ENCODE measurements around the gene MAPK4. TPM values are rescaled to one million over a fixed set of nuclear protein-coding genes. Genes with fewer than 3 reads are reported as not detected.

MAPK4 gene
- total and polyA plus RNA-seq, 2 donors from 2014 or later = 9.0 to 9.2 TPM

- intact Hi-C loops (cut with DNase I) = no loop called here
- Histone ChIP-seq H3K4me1 (ENCODE audit: control insufficient read depth in 2 of 3, insufficient read depth in 2 of 3, low read depth in 1 of 3, low read length in 3 of 3) (no peaks in the 10 kb centered on the region), H3K36me3 (ENCODE audit: control insufficient read depth in 2 of 3, insufficient read depth in 3 of 3, low read length in 3 of 3) (no peaks in the 10 kb centered on the region), H3K9ac (ENCODE audit: low read length in 3 of 3) (no peak overlapping the region), H3K27ac (ENCODE audit: low read depth in 2 of 2, low read length in 2 of 2) (no peak overlapping the region), H3K9me3 (ENCODE audit: control insufficient read depth in 2 of 3, insufficient read depth in 1 of 3, low read length in 3 of 3) (no peaks in the 10 kb centered on the region), H3K27me3 (ENCODE audit: control insufficient read depth, insufficient read depth, low read length) (no peaks in the 10 kb centered on the region), H3K4me3 (ENCODE audit: low read length in 3 of 3) (no peak overlapping the region)
- TF ChIP-seq, protein P1, sequence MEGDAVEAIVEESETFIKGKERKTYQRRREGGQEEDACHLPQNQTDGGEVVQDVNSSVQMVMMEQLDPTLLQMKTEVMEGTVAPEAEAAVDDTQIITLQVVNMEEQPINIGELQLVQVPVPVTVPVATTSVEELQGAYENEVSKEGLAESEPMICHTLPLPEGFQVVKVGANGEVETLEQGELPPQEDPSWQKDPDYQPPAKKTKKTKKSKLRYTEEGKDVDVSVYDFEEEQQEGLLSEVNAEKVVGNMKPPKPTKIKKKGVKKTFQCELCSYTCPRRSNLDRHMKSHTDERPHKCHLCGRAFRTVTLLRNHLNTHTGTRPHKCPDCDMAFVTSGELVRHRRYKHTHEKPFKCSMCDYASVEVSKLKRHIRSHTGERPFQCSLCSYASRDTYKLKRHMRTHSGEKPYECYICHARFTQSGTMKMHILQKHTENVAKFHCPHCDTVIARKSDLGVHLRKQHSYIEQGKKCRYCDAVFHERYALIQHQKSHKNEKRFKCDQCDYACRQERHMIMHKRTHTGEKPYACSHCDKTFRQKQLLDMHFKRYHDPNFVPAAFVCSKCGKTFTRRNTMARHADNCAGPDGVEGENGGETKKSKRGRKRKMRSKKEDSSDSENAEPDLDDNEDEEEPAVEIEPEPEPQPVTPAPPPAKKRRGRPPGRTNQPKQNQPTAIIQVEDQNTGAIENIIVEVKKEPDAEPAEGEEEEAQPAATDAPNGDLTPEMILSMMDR (IDR thresholded peaks at IDR 0.05; ENCODE audit: borderline replicate concordance, extremely low read depth, insufficient read depth) = no peak
- no peak for DNase-seq
- no peak for FAIRE-seq
Observed at GRCh38 chr18:50620319-50620718, 60.4 kb downstream of the MAPK4 start.

DNA sequence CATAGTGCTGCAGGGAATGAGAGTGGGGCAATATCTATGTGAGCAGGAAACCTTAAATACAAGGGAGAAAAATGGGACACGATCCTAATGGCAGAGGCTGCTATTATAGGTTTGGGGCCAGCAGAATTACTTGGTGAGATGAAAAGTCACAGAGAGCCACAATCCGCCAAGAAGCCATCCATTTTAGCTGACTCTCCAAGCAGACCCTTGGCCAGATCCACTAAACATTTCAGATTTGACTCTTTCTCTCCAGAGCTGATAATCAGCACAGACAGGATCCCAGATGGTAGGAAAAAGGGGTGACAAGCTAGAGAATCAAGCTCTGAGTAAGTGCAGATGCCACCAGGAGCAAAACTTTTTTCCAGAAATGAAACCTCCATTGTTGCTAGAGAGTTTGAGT is 61.5 kb downstream of the MAPK4 start:
- no peaks in the 10 kb centered on the region for H3K36me3 ChIP-seq (ENCODE audit: control insufficient read depth in 2 of 3, insufficient read depth in 3 of 3, low read length in 3 of 3)
- no peak for DNase-seq

DNA sequence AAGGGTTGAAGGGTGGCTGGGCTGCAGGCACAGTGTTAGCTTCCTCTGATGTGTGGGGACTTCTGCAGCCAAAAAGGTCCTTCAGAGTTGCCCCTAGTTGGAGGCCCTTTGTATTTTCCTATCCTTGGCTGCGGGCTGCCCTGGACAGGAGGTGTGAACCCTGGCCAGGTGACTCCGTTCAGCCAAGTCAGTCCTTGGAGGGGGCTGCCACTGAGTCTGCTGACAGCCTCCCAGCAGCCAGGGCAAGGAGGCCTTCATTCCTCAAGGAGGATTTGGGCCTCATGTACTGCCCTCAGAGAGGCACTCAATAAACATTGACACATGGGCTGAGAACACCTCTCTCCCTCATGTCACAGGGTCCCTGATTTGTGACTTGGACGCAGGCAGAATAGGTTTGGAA is 62.4 kb downstream of the MAPK4 start:
- TF ChIP-seq, protein P1 (IDR thresholded peaks at IDR 0.05; ENCODE audit: borderline replicate concordance, extremely low read depth, insufficient read depth) = no peak
- intact Hi-C loops (cut with DNase I) = no loop called here
- no peak for DNase-seq
- no peaks in the 10 kb centered on the region for H3K36me3 ChIP-seq (ENCODE audit: control insufficient read depth in 2 of 3, insufficient read depth in 3 of 3, low read length in 3 of 3)
- H3K4me3 ChIP-seq (ENCODE audit: low read length in 3 of 3) = no peak overlapping the region
- H3K27me3 ChIP-seq (ENCODE audit: control insufficient read depth, insufficient read depth, low read length) = no peaks in the 10 kb centered on the region
- no peaks in the 10 kb centered on the region for H3K9me3 ChIP-seq (ENCODE audit: control insufficient read depth in 2 of 3, insufficient read depth in 1 of 3, low read length in 3 of 3)
- H3K9ac ChIP-seq (ENCODE audit: low read length in 3 of 3) = no peak overlapping the region
- H3K27ac ChIP-seq (ENCODE audit: low read depth in 2 of 2, low read length in 2 of 2) = no peak overlapping the region
- no peaks in the 10 kb centered on the region for H3K4me1 ChIP-seq (ENCODE audit: control insufficient read depth in 2 of 3, insufficient read depth in 2 of 3, low read depth in 1 of 3, low read length in 3 of 3)
- no peak for FAIRE-seq

More for the DNA sequence above, 61.5 kb downstream of the MAPK4 start:
- Histone ChIP-seq H3K4me1 (ENCODE audit: control insufficient read depth in 2 of 3, insufficient read depth in 2 of 3, low read depth in 1 of 3, low read length in 3 of 3) (no peaks in the 10 kb centered on the region), H3K27ac (ENCODE audit: low read depth in 2 of 2, low read length in 2 of 2) (no peak overlapping the region), H3K4me3 (ENCODE audit: low read length in 3 of 3) (no peak overlapping the region), H3K9me3 (ENCODE audit: control insufficient read depth in 2 of 3, insufficient read depth in 1 of 3, low read length in 3 of 3) (no peaks in the 10 kb centered on the region), H3K27me3 (ENCODE audit: control insufficient read depth, insufficient read depth, low read length) (no peaks in the 10 kb centered on the region), H3K9ac (ENCODE audit: low read length in 3 of 3) (no peak overlapping the region)
- no peak for FAIRE-seq
- intact Hi-C loops (cut with DNase I) = no loop called here
- TF ChIP-seq, protein P1 (IDR thresholded peaks at IDR 0.05; ENCODE audit: borderline replicate concordance, extremely low read depth, insufficient read depth) = no peak

DNA sequence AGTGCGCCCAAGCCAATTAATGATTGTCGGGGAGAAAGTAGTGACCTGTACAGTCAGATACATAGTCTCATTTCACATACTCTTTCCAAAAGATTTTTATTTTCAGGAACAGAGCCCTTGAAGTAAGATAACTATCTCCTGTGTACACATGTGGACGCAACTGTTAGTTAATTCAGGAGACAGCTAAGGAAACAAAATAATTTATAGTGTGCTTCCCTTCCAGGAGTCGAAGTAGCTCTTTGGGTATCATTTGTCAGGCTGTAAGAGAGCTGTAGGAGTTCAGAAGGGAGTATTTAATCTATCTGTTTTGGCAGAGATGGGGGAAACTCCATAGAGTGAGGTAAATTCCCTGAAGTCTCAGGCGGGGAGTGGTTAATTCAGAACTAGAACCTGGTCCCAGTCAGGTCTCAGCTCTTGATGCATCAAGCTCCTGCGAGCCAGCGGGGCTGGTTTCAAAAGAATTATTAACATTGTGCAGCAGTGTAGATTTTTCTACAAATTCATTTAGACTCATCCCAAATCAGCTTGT is 63.0 kb downstream of the MAPK4 start:
- FAIRE-seq = no peak
- H3K27ac ChIP-seq (ENCODE audit: low read depth in 2 of 2, low read length in 2 of 2) = no peak overlapping the region
- H3K9ac ChIP-seq (ENCODE audit: low read length in 3 of 3) = no peak overlapping the region
- H3K4me3 ChIP-seq (ENCODE audit: low read length in 3 of 3) = no peak overlapping the region
- H3K9me3 ChIP-seq (ENCODE audit: control insufficient read depth in 2 of 3, insufficient read depth in 1 of 3, low read length in 3 of 3) = no peaks in the 10 kb centered on the region
- intact Hi-C loops (cut with DNase I) = no loop called here
- DNase-seq = peak in 1 of 5 donors; percentile 35
- no peaks in the 10 kb centered on the region for H3K27me3 ChIP-seq (ENCODE audit: control insufficient read depth, insufficient read depth, low read length)
- TF ChIP-seq, protein P1 (IDR thresholded peaks at IDR 0.05; ENCODE audit: borderline replicate concordance, extremely low read depth, insufficient read depth) = no peak
- no peaks in the 10 kb centered on the region for H3K4me1 ChIP-seq (ENCODE audit: control insufficient read depth in 2 of 3, insufficient read depth in 2 of 3, low read depth in 1 of 3, low read length in 3 of 3)
- H3K36me3 ChIP-seq (ENCODE audit: control insufficient read depth in 2 of 3, insufficient read depth in 3 of 3, low read length in 3 of 3) = no peaks in the 10 kb centered on the region
